HG02938 (cell line): ENCODE data around the gene CCDC85B.

ENCODE experiments used
- ATAC-seq: cut with Tn5 transposase; IDR thresholded peaks from one replicate; pipeline ENCODE4 v1.9.1; 2021; ENCODE audit warnings: mild to moderate bottlenecking, moderate library complexity; ENCODE audit not compliant: unreplicated experiment

The CCDC85B gene

DNA sequence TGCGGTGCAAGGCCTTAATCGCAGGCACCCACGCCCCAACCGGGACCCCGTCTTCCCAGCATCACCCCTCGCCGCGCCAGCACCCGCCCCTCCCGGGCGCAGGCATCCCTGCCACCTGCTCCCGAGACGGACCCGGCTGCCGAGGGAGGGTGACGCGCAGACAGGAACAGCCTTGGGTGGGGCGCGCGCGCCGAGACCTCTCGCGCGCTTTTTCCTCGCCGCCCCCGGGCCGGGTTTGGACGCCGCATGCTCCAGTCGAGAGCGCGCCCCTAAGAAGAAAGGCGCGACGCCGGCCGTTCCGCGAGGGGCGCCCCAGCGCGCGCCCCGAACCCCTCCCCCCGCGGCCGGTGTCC lies 33.0 kb upstream of the CCDC85B start:
- ATAC-seq, result peak; percentile 5

DNA sequence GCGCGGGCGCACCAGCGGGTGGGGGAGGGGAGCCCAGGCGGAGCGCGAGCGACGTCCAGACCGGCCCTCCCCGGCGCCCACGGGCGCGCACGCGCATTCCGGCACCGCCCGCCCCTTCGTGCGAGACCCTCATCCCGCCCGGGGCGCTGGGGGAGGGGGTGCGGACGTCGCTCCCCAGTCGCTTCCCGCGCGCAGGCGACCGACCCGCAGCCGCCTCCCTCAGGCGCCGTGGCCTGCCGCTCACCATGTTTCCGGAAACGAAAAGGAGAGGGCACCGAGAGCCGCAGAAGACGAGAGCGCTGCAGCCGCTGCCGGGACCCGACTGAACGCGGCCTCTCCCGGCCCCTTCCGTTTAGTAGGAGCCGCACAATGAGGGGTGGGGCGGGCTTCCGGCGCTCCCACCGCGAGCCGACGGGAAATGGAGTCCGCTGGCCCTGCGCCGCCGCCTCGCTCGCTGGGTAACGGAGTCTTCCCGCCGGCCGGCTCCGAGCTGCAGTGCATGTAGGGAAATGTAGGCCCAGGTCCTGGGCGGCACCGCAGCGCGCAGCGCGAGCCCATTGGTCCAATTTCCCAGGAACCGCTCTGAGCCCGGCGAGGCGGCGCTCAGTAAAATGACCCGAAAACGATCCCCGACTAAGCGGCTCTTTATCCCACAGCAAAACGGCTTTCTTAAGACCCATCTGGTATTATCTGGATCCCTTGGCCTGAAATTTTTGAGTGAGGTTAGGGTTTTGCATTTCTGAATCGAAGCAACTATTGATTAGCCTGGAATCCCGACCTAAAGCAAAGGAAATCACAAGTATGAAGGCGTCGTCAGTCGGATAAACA lies 32.4 kb upstream of the CCDC85B start, which contains the start of gene CFL1:
CFL1 (minus strand) TSS at position 328 of the 828 bp plus-strand sequence; CDS start at position 247, 81 bp downstream.
- ATAC-seq, result peak; percentile 42

DNA sequence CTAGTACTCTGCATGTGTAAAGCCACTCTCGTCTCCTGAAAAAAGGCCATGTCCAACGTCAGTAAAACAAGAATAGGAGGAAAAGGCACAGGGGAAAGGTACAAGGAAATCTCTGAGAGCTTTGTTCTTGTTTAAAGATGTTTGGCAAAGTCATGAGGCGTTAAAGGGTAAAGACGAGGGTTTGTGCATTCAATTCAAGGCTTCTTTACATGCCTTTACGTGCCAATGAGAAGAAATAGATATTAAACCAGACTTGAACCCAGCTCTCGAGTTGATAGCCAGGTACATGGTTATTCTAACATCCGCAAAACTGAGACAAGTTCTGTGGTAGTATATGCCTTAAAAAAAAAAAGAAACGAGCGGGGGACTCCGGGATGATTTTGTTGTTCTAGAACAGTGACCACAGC lies 31.8 kb upstream of the CCDC85B start:
- no peak for ATAC-seq

DNA sequence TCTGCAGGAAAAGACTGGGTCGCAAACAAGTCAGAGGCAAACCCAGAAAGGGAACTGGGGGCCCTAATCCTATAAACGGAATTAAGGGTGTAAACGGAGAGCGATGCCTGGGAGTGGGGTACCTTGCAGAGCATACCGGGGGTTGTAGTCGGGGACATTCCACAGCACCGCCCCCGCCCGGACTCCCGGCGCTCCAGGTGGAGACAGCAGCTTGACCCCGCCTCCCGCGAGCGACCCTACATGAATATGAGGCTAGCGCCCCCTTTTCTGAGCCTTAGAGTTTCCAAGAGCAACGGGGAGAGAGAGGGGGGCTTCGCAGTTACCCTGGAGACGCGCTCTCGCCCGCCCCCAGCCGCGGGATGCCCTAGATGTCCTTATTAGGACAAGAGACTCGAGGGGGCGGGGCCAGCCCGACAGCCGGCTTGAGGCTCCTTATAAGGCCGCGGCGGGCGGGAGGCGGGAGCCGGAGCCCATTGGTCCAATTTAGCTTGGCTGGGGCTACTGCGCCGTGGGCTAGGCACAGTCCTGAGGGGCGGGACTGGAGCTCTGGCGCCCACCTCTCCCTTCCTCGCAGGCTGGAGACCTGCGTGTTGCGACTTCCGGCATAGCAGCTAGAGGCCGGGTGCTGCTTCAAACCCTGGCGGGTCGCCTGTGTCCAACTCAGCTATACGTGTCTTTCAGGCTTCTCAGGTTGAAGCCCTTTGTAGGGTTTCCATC lies 31.2 kb upstream of the CCDC85B start:
- peak; percentile 50 for ATAC-seq

DNA sequence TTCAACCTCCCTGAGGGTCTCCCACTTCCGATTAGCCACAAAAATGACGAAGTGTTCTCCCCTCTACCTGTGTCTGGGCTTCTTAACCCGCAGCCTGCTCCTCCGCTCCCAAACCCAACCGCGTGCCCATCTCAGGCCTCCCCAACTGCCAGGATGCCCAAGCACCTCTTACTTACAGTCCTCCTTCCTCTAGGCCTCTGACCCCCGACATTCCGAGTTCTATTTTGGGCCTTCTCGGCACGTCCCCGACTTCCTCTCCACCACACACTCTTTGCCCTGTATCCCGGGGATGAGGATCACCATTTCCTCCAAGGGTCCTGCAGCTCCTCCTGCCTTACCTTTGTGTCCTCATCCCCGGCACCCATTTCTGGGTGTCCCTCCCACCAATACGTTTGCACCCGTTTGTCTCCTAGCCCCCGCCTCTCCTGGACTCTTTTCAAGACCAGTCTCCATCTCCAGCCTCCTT lies 30.6 kb upstream of the CCDC85B start:
- peak; percentile 0 for ATAC-seq

DNA sequence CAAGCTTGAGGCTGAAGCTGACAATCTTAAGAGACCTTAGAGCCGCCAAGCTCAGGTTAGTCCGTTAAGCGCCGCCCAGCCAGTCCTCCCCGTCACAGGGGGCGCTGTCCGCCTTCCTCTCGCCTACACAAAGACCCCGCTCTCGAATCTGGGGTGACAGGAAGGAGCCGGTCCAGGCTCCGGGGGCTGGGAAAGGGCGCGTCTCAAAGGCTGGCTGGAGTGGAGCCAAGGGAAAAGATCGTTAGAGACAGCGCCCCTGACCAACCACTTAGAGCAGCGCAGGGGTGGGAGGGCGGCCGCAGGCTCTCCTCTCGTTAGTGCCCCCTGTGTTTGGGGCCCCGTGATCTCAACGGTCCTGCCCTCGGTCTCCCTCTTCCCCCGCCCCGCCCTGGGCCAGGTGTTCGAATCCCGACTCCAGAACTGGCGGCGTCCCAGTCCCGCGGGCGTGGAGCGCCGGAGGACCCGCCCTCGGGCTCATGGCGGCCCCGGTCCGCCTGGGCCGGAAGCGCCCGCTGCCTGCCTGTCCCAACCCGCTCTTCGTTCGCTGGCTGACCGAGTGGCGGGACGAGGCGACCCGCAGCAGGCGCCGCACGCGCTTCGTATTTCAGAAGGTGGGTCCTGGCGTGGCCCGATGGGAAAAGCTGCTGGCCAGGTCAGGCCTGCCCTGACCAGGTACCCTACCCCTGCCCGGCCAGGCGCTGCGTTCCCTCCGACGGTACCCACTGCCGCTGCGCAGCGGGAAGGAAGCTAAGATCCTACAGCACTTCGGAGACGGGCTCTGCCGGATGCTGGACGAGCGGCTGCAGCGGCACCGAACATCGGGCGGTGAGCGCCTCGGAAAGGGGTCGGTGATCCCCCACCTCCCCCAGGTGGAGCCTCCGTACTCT lies 30.0 kb upstream of the CCDC85B start, which contains the start of gene MUS81:
MUS81 (plus strand) TSS at position 156 of the 887 bp plus-strand sequence; CDS start at position 477, 321 bp downstream.
- peak; percentile 18 for ATAC-seq

DNA sequence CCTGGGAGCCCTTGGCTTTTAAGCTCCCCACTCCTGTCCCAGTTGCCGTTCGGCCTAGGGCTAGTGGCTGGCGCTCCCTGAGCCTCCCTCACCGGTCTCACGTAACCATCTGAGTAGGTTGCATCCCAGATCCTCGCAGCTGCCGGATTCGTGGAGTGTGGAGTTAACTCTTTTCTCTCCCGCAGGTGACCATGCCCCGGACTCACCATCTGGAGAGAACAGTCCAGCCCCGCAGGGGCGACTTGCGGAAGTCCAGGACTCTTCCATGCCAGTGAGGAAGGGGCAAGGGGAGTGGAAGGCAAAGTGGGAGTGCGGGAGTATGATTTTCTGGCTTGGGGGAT lies 29.3 kb upstream of the CCDC85B start:
- ATAC-seq, result no peak

DNA sequence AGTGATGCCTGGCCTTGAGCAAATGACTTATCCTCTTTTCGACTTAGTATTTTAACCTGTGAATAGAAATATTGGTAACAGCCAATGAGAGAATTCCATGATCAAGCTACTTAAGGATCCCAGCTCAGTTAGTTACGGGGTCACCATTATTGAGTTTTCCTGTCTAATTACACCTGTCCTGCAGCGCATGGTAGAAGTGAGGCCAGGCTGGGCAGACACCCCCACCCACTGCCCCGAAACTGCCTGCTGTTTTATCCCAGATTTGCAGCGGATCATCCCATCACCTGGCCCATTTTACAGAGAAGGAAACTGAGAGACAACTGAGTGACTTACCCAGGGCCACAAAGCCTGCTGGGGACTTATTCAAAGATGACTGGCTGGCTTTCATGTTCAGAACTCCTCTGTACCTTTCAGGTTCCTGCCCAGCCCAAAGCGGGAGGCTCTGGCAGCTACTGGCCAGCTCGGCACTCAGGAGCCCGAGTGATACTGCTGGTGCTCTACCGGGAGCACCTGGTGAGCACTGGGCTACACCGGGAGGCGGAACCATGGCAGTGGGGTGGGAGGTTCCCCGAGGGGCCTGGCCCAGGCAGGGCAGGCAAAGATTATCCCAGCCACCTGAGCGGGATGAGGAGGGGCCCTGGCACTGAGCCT lies 28.8 kb upstream of the CCDC85B start:
- ATAC-seq, result no peak

DNA sequence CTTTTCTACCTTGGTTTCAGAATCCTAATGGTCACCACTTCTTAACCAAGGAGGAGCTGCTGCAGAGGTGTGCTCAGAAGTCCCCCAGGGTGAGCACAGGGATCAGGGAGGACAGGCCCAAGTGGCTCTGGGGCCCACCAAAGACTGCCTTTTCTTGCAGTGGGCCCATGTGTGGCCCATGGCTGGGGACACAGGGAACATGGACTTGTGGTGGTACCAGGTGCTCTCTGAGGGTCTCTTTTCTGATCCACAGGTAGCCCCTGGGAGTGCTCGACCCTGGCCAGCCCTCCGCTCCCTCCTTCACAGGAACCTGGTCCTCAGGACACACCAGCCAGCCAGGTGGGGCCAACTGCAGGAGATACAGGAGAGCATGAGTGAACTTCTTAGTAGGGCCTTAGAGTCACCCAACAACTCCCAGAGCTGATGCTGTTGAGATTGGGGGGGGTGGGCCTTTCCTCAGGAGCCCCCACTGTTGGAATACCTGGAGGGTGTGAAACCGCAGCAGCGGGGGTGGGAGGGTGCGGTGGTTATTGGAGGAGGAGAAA lies 28.2 kb upstream of the CCDC85B start:
- ATAC-seq, result no peak

DNA sequence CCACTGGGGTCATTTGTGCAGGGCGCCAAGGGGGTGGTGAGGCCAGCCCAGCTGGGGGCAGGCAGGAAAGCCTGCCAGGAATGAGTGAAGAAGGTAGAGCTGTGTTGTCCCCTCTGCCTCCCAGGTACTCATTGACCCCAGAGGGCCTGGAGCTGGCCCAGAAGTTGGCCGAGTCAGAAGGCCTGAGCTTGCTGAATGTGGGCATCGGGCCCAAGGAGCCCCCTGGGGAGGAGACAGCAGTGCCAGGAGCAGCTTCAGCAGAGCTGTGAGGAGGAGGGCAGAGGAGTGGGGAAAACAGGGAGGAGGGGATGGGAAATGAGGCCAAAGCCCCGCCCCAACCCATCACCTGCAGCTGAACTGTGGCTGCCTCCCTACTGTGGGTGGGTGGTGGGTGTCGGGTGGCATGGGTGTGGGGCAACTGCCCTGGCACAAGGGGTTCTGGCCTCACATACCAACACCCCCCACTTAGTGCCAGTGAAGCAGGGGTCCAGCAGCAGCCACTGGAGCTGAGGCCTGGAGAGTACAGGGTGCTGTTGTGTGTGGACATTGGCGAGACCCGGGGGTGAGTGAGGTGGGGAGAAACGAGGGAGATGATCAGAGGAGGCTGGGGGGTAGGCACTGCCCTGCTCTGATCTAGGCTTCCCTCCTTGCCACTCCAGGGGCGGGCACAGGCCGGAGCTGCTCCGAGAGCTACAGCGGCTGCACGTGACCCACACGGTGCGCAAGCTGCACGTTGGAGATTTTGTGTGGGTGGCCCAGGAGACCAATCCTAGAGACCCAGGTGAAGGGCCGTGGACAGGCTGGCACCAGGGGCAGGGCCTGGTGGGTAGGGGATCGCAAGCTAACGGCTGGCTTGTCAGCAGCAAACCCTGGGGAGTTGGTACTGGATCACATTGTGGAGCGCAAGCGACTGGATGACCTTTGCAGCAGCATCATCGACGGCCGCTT lies 27.3 kb upstream of the CCDC85B start:
- no peak for ATAC-seq

DNA sequence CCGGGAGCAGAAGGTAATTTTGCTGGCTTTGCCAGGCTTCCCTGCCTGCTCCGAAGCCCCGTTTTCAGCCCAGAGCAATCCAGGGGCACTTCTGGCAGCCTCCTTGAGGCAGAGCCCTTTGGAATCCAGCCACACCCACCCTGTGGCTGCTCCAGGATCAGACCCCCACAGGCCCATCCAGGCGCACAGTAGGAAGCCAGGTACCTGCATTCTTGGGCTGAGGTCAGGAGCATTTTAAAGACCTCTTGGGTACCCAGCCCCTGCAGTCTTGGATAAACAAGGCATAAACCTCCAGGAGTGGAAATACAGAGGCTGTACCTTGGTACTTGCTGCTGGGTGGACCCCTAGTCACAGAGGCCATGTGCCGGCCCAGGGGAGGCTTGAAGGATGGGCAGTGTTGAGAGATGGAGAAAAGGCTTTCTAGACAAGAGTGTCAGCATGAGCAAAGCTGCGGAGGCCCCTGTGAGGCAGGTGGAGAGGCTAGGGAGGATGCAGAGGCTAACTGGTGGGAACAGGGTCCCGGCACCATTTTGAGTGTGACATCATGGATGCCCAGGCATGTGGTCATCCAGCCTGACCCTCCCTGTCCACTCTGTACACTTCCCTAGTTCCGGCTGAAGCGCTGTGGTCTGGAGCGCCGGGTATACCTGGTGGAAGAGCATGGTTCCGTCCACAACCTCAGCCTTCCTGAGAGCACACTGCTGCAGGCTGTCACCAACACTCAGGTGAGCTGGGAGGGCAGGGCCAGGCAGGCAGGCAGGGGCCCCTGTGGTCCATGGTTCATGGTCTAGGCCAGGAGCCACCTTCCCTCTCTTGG lies 26.4 kb upstream of the CCDC85B start:
- ATAC-seq, result no peak

DNA sequence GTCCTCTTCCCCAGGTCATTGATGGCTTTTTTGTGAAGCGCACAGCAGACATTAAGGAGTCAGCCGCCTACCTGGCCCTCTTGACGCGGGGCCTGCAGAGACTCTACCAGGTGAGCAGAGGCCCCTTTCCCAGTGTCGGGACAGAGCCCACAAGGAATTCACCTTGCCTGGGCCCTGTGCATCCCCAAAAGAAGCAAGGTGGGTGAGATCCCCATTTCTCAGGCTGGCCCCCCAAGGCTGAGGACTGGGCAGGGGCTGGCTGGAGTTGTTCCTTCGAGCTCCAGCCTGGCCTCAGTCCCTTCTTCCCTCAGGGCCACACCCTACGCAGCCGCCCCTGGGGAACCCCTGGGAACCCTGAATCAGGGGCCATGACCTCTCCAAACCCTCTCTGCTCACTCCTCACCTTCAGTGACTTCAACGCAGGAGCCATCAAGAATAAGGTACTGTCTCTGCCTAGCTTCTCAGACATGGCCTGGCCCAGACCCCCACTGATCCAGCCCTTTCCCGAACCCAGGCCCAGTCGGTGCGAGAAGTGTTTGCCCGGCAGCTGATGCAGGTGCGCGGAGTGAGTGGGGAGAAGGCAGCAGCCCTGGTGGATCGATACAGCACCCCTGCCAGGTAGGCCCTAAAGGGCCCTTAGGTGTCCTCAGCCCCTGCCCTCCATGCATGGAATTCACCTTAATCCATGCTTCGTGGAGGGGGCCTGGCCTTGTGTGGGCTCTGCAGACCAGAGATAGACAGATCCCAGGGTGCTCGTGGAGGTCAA lies 25.6 kb upstream of the CCDC85B start:
- ATAC-seq, result no peak

DNA sequence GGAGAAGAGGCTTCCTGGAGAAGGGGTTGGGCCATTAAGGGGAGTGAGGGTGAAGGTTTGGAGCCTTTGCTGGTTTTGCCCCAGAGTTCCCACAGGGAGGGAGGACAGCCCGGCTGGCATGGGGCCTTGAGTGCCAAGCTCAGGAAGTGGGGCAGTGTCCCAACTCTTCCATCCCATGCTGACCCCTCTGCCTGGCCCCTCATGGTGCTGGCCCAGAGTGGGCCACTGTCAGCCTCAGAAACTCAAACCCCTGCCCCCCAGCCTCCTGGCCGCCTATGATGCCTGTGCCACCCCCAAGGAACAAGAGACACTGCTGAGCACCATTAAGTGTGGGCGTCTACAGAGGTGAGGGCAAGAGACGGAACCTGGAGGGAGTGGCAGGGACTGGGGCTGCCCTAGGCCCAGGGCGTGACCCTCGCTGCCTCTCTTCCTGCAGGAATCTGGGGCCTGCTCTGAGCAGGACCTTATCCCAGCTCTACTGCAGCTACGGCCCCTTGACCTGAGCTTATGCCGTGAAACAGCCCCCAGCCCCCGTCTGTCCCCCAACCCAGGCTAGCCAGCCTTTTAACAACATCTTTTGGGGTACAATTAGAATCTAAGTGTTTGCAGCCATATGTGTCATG lies 24.8 kb upstream of the CCDC85B start:
- no peak for ATAC-seq

DNA sequence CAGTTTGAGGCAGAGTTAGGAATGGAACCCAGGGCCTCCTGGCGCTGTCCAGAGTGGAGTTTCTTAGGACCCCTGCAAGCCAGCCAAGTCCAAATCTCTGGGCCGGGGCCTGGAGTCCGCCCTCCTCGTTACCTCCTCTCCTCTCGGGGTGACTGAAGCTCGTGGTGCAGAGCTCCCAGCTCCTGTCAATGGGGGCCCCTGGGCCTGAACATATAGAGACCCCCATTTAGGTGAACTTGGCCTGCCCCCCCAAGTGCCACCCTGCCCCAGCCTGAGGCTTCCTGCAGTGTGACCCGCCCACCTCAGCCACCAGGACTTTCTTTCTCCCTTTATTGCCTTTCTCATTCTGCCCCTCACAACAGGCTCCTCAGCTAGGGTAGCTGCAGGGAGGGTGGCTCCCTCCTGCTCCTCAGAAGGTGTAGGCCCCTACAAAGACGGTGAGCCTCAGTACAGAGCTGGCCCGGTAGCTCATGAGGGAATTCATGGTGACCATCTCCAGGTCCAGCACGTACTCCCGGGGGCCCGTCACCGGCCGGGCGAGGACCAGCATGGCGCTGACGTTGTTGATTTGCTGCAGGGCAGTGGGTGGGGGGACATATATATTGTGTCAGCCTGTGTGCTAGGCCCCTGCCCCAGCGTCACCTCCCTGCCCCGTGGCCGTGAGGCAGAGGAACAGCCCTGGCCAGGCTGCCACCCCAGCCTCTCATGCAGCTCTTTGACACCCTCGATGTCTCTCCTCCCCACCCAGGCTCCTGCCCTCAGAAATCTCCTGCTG lies 23.8 kb upstream of the CCDC85B start:
- no peak for ATAC-seq

DNA sequence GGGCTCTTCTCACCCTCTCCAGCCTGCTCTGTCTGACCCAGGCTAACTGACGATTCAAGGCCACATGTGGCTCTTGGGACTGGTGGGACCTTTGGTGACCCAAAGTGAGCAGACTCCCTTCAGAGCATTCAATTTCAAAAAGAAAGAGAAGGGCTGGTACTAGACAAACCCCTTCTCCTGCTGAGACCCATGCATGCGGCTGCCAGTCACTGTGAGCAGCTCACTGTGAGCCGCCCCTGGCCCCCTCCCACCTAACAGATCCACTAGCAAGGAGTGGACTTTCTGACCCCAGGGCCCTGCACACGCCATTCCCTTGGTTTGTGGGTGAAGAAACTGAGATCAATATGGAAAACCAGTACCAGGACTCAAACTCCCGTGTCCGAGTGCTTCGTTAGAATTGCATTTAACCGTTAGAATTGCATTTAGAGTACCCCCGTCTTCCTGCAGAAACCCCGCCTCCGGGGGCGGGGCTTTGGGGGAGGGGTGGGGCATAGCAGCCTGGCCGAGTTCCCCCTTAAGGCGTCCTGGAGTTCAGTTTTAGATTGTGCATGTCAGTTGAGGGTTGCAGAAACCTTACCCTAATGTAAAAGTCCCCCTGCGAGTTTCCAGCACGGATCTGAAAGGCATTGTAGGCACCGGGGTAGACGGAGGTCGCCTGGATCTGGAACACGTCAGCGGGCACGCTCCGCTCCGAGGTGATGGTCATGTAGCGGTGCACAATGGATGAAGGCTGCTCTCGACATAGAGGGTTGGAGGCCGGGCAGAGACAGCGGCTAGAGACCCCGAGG lies 23.0 kb upstream of the CCDC85B start:
- ATAC-seq, result no peak
